ENCODE data around the gene DMBX1.

Gene DMBX1

GRCh38 chr1:46503421-46503820 lies 13.8 kb downstream of the DMBX1 start:
- FAIRE-seq (no peak), DNase-seq (ENCODE audit: low spot score) (no peak)

DNA sequence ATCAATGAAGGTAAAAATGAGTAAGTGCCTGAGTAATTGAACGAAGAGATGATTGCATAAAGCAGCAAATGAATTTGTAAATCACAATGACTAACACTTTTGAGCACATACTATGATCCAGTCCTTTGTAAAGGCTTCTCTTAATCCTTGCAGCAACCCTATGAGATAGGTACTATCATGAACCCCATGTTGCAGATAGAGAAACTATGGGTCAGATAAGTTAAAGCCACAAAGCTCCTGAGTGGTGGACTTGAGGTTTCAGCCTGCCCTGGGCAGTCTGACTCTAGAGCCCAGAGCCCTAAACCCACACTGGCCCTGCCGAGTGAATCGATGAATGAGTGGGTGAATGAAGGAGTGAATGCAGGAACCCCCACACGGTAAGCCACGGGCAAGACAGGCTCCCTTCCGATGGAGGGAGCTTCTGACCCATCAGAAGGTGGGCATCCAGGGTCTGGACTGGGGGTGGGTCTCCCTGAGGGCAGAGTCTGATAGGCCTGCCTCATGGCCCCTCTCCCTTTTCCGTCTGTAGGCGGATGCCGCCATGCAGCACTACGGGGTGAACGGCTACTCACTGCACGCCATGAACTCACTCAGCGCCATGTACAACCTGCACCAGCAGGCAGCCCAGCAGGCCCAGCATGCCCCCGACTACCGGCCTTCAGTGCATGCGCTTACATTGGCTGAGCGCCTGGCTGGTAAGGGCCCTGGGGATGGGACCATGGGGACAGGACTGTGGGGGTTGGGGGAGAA lies 17.0 kb downstream of the DMBX1 start:
- DNase-seq (ENCODE audit: low spot score) (no peak), FAIRE-seq (no peak)

GRCh38 chr1:46508757-46509156 lies 19.1 kb downstream of the DMBX1 start:
- FAIRE-seq (no peak), DNase-seq (ENCODE audit: low spot score) (peak; percentile 23)

DNA sequence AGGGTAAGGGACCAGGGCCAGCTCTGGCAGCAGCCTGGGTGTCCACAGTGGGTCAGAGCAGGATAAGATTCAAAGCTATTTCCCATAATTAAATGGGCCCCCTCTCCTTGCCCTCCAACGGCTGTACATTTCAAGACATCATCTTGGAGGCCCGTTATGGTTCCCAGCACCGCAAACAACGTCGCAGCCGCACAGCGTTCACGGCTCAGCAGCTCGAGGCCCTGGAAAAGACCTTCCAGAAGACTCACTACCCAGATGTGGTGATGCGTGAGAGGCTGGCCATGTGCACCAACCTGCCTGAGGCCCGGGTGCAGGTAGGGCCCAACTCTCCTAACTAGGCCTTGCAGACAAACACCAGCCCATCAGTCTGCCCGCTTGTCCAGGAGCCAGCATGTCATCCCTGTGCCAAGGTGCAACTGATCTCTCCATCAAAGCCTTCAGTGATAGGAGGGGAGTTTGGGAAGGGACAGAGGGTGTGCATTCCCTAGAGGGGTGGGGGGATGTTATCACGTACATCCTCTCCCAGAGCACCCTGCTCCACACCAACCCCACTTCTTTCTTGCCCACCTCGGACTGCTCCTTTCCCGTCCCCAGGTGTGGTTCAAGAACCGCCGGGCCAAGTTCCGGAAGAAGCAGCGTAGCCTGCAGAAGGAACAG lies 20.8 kb downstream of the DMBX1 start:
- DNase-seq (ENCODE audit: low spot score) = no peak

GRCh38 chr1:46510998-46511365 lies 21.3 kb downstream of the DMBX1 start:
- FAIRE-seq (no peak), DNase-seq (ENCODE audit: low spot score) (no peak)

More for the DNA sequence above, 20.8 kb downstream of the DMBX1 start:
- FAIRE-seq = no peak

DNA sequence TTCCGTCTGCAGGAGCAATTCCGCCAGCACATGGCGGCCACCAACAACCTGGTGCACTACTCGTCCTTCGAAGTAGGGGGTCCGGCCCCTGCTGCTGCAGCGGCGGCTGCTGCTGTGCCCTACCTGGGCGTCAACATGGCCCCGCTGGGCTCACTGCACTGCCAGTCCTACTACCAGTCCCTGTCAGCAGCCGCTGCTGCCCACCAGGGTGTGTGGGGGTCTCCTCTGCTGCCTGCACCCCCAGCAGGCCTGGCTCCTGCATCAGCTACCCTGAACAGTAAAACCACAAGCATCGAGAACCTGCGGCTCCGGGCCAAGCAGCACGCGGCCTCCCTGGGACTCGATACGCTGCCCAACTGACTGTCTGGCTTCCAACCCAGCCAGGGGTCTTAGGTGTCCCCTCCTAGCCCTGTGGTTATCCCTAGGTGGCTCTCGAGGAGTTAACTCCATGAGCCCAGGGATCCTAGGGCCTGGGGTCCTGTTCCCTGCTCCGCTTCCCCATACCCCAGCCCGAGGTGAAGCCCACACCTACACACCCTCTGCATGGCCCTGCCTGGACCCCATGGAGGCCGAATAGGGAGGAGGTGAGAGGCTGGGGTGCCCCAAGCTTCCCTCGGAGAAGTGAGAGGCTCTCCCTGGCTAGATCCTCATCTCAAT lies 22.6 kb downstream of the DMBX1 start:
- FAIRE-seq = no peak
- DNase-seq (ENCODE audit: low spot score) = no peak

- FAIRE-seq = no peak
- DNase-seq (ENCODE audit: low spot score) = no peak
Observed at GRCh38 chr1:46512792-46513190, 23.2 kb downstream of the DMBX1 start.

DNA sequence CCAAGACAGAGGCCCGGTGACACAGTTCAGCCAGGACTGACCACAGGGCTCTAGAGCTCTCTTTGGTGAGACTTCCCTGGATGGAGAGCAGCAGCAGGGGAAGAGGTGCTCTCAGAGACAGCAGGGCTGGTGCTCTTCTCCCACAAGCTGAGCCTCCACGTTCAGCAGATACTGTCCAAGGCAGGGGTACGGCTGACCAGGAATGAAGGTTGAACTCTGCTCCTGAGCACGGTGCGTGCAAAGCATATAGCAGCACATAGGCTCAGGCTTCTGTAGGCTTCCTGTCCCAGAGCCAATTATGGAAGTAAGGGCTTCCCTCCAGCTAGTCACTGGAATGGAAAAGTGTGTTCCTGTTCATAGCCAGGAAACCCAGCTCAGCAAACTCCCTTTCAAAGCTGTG lies 23.9 kb downstream of the DMBX1 start:
- FAIRE-seq (no peak), DNase-seq (ENCODE audit: low spot score) (no peak)

DNA sequence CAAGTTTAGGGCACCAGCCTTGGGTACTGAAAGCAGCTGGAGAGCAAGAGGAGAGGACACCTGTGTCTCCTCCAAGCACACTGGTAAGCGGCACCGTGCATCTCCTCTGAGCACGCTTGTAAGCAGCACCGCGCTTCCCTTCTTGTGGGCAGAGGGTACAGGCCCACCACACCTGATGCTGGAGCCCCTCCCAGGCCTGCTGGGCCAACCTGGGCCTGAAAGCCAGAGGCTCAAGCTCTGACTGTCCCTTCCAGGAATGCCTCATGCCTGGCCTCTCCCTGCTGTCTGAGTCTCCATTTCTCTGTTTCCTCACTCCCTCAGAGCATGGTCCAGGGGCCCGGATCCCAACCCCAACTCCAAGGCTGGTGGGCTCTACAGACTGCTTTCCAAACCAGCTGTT lies 25.9 kb downstream of the DMBX1 start:
- FAIRE-seq = no peak

DNA sequence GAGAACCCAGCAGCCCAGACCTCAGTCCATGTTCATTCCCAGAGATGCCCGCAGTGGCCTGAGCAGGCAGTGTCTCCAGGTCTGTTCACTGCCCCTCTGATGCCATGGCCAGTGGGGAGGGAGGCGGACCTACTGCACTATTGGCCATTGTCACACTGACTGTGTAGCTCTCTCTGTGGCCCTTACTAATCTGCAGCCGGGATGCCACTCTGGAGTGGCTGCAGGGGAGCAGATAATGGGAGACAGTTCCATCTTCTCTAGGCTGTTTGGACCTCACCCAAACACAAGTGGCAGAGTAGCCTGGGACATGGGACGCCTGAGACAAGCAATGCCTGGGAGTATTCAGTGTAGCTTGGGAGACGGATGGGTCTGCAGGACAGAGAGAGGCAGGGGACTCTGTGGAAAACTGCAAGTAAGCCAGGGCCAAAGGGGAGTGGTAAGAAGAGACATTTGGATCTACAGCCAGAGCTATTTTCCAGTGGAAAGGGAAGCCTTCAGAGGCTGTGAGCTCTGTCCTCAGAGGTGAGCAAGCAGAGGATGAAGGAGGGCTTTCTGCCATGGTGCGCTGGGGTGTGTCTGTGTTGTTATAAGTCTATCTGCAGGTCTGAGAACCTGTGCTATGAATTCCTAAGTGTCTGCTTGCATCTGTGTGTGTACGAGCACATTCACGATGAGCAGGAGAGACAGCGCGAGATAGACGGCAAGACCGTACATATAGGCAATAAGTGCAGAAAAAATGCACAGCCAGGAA lies 26.7 kb downstream of the DMBX1 start:
- DNase-seq (ENCODE audit: low spot score) = no peak
- FAIRE-seq = no peak

More for the DNA sequence above, 25.9 kb downstream of the DMBX1 start:
- DNase-seq (ENCODE audit: low spot score) = no peak

- no peak for FAIRE-seq
Observed at GRCh38 chr1:46517010-46517600, 27.5 kb downstream of the DMBX1 start.

DNA sequence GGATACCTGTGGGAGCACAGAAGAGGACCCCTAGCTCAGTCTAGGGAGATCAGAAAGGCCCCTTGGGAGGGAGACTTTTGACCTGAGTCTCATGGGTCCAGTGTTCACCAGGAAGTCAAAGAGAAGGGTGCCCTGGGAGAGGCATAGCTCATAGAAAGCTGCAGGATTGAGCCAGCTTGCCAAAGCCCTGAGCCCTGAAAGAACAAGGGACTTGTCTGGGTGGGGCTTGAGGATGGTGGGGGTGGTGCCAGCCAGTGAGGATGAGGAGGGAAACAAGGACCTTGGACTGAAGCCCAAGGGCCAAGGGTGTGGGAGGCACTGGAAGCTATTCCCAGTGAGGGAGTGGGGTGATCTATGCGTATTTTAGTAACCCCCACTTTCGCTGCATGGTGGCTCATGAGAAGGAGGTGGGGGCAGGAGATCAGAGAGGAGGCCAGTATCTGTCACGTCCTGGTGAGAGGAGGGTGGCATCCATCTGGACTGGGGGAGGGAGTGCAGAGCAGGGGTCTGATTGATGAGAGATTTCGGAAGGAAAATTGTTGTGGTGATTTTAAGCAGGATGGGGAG lies 28.4 kb downstream of the DMBX1 start:
- no peak for DNase-seq (ENCODE audit: low spot score)
- no peak for FAIRE-seq

More at GRCh38 chr1:46517010-46517600, 27.5 kb downstream of the DMBX1 start:
- no peak for DNase-seq (ENCODE audit: low spot score)

DNA sequence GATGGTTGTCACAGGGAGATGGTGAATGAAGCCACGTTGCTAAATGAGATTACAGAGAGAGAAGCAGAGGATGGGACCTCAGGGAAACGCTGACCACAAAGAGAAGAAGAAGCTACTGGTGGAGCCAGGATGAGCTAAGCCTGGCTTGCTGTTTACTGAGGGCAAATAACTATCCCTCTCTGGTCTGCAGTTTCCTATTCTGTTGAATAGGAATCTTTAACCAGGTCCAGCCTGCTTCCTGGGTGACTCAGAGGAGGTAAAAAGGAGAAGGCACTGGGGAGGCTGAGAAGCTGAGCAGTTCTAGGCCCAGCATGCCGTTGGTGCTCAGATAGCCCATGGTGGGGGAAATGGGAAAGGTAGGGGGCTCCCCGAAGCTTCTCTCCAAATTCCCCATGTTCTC lies 29.6 kb downstream of the DMBX1 start:
- DNase-seq (ENCODE audit: low spot score) = peak; percentile 68
- peak; percentile 78 for FAIRE-seq

DNA sequence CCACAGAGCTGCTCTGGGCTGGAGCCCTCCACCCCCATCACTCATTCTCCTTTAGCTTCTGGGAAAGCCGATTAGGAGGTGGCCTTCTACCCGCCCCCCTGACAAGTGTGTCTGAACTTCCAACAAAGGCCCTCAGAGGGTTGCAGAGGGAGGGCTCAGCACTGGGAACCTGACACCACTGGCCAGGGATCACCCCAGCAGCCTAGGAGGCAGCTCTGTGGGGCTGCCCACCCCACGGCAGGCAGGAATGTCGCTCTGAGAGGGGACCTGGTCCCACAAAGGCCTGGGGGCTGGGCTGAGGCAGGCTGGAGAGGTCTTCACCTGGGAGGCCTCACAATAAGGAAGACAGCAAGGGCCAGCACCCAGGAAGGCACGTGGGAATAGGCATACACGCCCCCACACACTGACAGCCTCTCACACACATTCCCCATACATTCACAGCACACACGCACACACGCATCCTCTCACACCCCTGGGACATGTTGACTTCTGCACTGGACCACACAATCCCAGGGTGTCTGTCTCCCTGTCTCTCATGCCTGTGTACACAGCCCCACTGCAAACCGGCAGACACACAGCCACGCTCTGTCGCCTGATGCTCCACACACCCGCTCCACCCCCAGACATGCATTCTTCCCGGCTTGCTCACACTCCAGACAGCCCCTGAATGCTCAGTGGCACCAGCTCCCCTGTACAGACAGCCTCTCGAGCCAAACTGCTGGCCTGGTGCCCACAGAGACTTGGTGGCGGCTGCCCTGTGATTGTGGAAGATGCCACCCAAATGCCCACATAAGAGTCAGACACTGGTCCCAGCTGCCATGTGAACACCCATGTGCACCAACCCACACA lies 30.7 kb downstream of the DMBX1 start:
- peak; percentile 94 for FAIRE-seq
- peak; percentile 93 for DNase-seq (ENCODE audit: low spot score)

- DNase-seq (ENCODE audit: low spot score) (no peak), FAIRE-seq (no peak)
Observed at GRCh38 chr1:46521414-46521813, 31.8 kb downstream of the DMBX1 start.

DNA sequence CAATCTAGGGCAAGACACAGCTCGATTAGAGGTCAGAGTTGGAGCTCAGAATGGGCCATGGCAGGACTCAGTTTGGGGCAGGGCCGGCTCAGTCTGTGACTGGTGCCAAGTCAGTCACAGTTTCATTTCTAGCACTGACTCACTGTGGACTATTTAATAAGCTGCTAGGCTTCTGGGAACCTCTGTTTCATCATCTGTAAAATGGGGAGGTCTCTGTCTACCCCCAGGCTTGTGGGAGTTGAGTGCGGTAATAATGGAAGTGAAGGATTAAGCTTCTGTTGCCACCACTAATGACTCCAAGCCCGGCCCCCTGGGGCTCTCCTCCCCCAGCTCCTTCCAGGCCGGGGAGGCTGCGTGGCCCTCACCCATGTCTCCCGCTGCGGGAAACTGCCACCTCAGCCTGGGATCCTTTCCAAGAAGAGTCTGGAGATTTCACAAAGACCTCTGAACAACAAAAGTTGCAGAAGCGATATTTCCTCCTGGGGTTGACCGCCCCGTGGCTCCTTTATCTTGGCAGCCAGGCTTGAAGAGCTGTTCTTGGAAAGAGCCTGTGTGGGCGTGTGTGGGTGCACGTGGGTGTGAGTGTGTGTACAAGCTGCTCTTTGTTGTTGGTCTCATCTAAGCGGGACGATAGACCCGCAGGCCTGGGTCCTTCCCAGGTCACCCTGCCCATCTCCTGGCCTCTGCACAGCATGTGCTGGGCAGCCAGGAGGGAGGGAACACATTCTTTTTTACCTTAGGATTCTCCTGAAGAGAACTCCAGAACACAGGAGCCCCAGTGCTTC lies 32.7 kb downstream of the DMBX1 start:
- FAIRE-seq = peak; percentile 98
- DNase-seq (ENCODE audit: low spot score) = peak; percentile 98

DNA sequence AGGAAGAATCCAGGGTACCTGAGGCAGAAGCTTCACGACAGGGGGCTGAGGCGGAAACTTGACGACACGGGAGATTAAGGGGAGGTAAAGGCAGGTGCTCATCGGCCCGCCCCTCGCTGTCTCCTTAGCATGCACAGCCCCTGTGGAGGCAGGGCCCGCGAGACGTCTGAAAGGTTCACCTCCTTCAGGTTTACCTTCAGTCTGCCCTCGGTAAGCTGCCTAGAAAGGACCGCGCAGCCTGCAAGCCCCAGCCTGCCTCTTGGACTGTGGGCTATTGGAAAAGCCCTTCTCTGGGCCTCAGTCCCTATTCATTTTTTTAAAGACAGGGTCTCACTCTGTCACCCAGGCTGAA lies 33.3 kb downstream of the DMBX1 start:
- no peak for DNase-seq (ENCODE audit: low spot score)
- no peak for FAIRE-seq

DNA sequence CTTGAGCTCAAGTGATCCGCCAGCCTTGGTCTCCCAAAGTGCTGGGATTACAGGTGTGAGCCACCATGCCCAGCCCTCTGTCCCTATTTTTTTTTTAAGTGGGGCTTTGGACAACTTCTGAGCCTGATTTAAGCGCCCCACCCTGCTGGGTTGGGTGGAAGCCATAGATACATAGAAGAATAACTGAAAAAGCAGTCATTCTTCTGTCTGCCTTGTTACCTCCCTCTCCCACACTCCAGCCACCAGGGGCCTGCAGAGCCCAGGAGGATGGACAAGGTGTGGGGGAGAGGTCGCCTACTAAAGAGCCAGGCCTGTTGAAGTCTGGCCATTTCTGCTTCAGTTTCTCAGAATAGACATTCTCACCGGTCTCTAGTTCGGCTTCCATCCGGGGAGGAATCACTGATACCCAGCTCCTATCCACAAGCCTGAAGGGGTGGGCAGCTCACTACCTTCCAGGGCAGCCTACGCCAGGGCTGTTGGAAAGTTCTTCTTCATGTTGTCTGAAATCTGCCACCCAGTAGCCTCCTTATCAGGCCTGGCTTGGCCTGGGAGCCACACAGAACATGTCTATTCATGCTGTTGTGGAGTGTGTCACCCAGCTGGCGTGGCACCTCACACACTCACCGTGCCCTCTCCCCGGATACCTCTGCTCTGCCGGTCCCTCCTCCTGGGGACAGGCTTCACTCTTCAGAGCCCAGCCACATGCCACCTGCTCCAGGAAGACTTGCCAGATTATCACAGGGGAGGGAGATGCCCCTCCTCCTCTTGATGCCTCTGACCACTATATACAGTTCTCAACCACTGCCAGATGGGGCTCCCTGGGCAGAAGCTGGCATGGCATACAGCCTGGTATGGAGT lies 34.1 kb downstream of the DMBX1 start:
- DNase-seq (ENCODE audit: low spot score) (no peak), FAIRE-seq (no peak)

- FAIRE-seq = no peak
- no peak for DNase-seq (ENCODE audit: low spot score)
Observed at GRCh38 chr1:46524843-46525242, 35.2 kb downstream of the DMBX1 start.

Data from RCC 7860 (cell line).